ENCODE measurements around the gene STXBP5L. TPM values are rescaled to one million over a fixed set of nuclear protein-coding genes. Genes with fewer than 3 reads are reported as not detected.

The STXBP5L gene
- total and polyA plus RNA-seq, 7 donors, result under 0.01 to 0.01 TPM; not detected in 5

DNA sequence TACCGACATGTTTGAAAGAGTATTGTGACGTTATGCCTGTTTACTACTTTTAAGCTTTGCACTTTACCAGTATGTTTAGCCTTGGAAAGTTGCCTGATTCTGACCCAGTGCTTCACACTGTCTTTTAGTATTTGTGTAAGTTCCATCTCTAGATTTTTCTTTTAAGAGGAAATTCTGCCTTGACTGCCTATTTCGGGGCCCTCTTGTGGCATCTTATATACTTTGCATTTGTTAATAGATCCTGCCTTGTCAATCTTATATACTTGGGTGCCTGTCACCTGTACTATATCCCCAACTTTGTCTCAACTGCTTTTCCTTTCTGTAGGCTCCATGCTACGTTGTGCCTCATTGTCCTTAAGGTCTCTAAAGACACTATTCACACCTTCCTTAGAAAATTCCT is 244.6 kb downstream of the STXBP5L start:
- no peaks in the 10 kb centered on the region for H3K4me1 ChIP-seq
- no peaks in the 10 kb centered on the region for H3K36me3 ChIP-seq (ENCODE audit: insufficient read depth in 1 of 2, low read depth in 1 of 2)
- TF ChIP-seq, protein P1, sequence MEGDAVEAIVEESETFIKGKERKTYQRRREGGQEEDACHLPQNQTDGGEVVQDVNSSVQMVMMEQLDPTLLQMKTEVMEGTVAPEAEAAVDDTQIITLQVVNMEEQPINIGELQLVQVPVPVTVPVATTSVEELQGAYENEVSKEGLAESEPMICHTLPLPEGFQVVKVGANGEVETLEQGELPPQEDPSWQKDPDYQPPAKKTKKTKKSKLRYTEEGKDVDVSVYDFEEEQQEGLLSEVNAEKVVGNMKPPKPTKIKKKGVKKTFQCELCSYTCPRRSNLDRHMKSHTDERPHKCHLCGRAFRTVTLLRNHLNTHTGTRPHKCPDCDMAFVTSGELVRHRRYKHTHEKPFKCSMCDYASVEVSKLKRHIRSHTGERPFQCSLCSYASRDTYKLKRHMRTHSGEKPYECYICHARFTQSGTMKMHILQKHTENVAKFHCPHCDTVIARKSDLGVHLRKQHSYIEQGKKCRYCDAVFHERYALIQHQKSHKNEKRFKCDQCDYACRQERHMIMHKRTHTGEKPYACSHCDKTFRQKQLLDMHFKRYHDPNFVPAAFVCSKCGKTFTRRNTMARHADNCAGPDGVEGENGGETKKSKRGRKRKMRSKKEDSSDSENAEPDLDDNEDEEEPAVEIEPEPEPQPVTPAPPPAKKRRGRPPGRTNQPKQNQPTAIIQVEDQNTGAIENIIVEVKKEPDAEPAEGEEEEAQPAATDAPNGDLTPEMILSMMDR (IDR thresholded peaks at IDR 0.05), result no peak
- no peak overlapping the region for H3K27ac ChIP-seq
- intact Hi-C loops (cut with DNase I), result no loop called here
- no peak overlapping the region for H3K4me3 ChIP-seq
- ATAC-seq (no peak), DNase-seq (no peak)
- WGBS, 3 donors, result 54 to 58% (median 55%) methylated on average over 4 of the region's 4 CpGs
- no peaks in the 10 kb centered on the region for H3K27me3 ChIP-seq (ENCODE audit: insufficient read depth in 3 of 3, low read length in 2 of 3)
- H3K9me3 ChIP-seq, result no peaks in the 10 kb centered on the region

DNA sequence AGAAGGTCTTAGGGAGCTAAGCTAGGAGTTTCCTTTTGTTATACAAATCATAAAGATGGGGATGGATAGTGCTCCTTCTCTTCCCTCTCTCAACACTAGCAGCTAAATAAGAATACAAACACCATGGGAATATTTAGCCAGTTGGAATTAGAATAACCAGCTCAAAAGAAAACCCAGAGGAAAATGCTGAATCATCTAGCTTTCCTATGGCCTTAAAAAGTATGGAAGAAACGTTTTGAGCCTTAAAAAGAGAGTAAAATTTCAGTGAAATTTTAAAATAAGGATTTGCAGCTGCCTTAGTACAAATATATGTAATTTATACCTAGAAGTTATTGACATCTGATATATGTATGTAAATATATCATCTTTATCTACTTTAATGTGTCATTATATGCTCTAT is 245.8 kb downstream of the STXBP5L start:
- Histone ChIP-seq H3K4me3 (no peak overlapping the region), H3K27me3 (ENCODE audit: insufficient read depth in 3 of 3, low read length in 2 of 3) (no peaks in the 10 kb centered on the region), H3K4me1 (no peaks in the 10 kb centered on the region), H3K9me3 (no peaks in the 10 kb centered on the region), H3K27ac (no peak overlapping the region), H3K36me3 (ENCODE audit: insufficient read depth in 1 of 2, low read depth in 1 of 2) (no peaks in the 10 kb centered on the region)
- DNase-seq, result no peak
- no peak for ATAC-seq
- TF ChIP-seq, protein P1 (IDR thresholded peaks at IDR 0.05), result no peak
- 0 to 4% (median 3%) methylated on average over 1 of the region's 1 CpG for WGBS, 3 donors
- intact Hi-C loops (cut with DNase I), result no loop called here

DNA sequence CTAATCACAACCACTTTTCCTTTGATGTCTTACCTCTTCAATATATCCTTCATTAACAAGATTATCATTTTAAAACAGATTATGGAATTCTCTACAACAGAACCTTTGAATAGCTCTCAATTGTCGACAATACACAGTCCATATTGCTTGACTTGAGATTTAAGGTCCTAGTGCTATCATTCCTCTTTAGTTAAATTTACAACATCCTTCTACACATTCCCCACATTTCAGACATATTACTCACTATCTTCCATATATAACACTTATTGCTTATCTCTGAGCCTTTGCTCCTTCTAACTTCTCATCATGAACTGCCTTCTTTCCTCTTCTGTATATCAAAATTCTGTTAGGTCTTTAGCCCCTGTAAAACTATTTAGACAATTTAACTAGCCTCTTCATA is 247.0 kb downstream of the STXBP5L start:
- no peaks in the 10 kb centered on the region for H3K36me3 ChIP-seq (ENCODE audit: insufficient read depth in 1 of 2, low read depth in 1 of 2)
- no peak overlapping the region for H3K27ac ChIP-seq
- WGBS, 3 donors, result 52 to 71% (median 70%) methylated on average over 1 of the region's 1 CpG
- intact Hi-C loops (cut with DNase I), result no loop called here
- no peaks in the 10 kb centered on the region for H3K27me3 ChIP-seq (ENCODE audit: insufficient read depth in 3 of 3, low read length in 2 of 3)
- H3K4me1 ChIP-seq, result no peaks in the 10 kb centered on the region
- TF ChIP-seq, protein P1 (IDR thresholded peaks at IDR 0.05), result no peak
- no peak overlapping the region for H3K4me3 ChIP-seq
- no peak for DNase-seq
- ATAC-seq, result no peak
- H3K9me3 ChIP-seq, result no peaks in the 10 kb centered on the region

DNA sequence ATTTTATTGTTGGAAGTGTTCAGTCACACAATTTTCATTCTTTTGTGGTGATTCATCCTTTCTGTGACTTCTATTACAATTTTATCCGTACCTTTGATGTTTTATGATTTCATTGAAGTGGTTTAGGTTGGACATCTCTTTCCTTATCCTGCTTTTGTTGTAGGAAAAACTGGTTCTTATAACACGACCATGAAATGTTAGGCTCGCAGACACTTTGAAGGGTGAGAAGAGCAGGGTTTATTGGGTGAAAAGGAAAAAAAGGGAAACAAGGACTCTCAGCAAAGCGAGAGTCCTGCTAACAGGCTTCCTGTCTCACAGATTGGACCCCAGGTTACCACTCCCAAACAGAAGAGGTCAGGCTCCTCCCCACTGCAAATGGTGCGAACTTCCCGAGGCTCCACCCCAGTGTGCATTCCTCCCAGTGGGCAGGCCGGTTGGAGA is 257.4 kb downstream of the STXBP5L start:
- ATAC-seq (no peak), DNase-seq (no peak)
- Histone ChIP-seq H3K4me1 (no peaks in the 10 kb centered on the region), H3K9me3 (no peaks in the 10 kb centered on the region), H3K4me3 (no peak overlapping the region), H3K27ac (no peak overlapping the region), H3K27me3 (ENCODE audit: insufficient read depth in 3 of 3, low read length in 2 of 3) (no peaks in the 10 kb centered on the region), H3K36me3 (ENCODE audit: insufficient read depth in 1 of 2, low read depth in 1 of 2) (no peaks in the 10 kb centered on the region)
- 51 to 65% (median 58%) methylated on average over 7 of the region's 7 CpGs for WGBS, 3 donors
- intact Hi-C loops (cut with DNase I), result no loop called here
- TF ChIP-seq, protein P1 (IDR thresholded peaks at IDR 0.05), result no peak

DNA sequence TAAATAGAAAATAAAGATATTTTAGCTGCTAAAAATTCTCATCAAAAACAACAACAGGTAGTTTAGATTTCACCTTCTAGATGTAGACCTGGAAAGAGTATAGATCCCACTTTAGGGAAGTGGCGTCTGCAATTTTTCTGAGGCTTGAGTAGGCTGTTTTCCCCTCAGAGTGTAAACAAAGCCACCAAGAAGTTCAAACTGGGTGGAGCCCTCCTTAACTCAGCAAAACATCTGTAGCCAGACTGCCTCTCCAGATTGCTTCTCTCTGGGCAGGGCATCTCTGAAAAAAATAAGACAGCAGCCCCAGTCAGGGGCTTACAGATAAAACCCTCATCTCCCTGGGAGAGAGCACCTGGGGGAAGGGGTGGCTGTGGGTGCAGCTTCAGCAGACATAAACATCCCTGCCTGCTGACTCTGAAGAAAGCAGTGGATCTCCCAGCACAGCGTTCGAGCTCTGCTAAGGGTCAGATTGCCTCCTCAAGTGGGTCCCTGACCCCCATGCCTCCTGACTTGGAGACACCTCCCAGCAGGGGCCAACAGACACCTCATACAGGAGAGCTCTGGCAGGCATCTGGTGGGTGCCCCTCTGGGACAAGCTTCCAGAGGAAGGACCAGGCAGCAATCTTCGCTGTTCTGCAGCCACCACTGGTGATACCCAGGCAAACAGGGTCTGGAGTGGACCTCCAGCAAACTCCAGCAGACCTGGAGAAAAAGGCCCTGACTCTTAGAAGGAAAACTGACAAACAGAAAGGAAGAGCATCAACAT is 259.6 kb downstream of the STXBP5L start:
- no peak overlapping the region for H3K27ac ChIP-seq
- intact Hi-C loops (cut with DNase I), result no loop called here
- ATAC-seq (no peak), DNase-seq (no peak)
- H3K4me1 ChIP-seq, result no peaks in the 10 kb centered on the region
- no peak overlapping the region for H3K4me3 ChIP-seq
- TF ChIP-seq, protein P1 (IDR thresholded peaks at IDR 0.05), result no peak
- H3K27me3 ChIP-seq (ENCODE audit: insufficient read depth in 3 of 3, low read length in 2 of 3), result no peaks in the 10 kb centered on the region
- peaks cover under 1% of the 10 kb centered on the region for H3K9me3 ChIP-seq
- H3K36me3 ChIP-seq (ENCODE audit: insufficient read depth in 1 of 2, low read depth in 1 of 2), result no peaks in the 10 kb centered on the region
- 68 to 75% (median 73%) methylated on average over 4 of the region's 4 CpGs for WGBS, 3 donors

All from psoas muscle (tissue), 8 donors.